BJ (cell line): ENCODE data around the gene CBX4. TPM values are rescaled to one million over a fixed set of nuclear protein-coding genes. Genes with fewer than 3 reads are reported as not detected.

Experiments
- CTCF ChIA-PET: fragments of 350-600 bp; formaldehyde crosslinking; extraction: SDS; loops from one replicate; lab custom pipeline; 2021; ENCODE audit warnings: antibody characterized with exemption, inconsistent platforms; lab: Yijun Ruan, JAX
- POLR2A ChIA-PET: fragments of 300-600 bp; sonication (Branson Sonifier 250); formaldehyde crosslinking; extraction: SDS; loops from one replicate; lab custom pipeline; 2021; ENCODE audit warnings: antibody characterized with exemption; lab: Charles Lee
- DNase-seq: peaks from one replicate; pipeline ENCODE4 v3.0.0-alpha.2; 2011; ENCODE audit warnings: low read depth
- H3K27me3 ChIP-seq: 2 replicates; pipeline ENCODE4 v1.6.0; 2011; ENCODE audit warnings: low read length; ENCODE audit not compliant: control insufficient read depth, insufficient read depth
- H3K36me3 ChIP-seq: 2 replicates; pipeline ENCODE4 v1.5.1; 2011; ENCODE audit warnings: low read length; ENCODE audit not compliant: control insufficient read depth, insufficient read depth
- H3K4me3 ChIP-seq: 2 replicates; pipeline ENCODE4 v1.5.1; 2011; ENCODE audit warnings: low read depth, mild to moderate bottlenecking, control low read depth, low read length
- CTCF ChIP-seq: IDR thresholded peaks from 2 replicates; pipeline ENCODE4 v1.5.1; 2011; ENCODE audit warnings: low read depth, mild to moderate bottlenecking, control low read depth, inconsistent platforms, low read length, moderate library complexity; ENCODE audit not compliant: insufficient read depth
- polyA plus RNA-seq: library from polyadenylated mRNA; depleted of rRNA; stranded (reverse); fragments of >200 nt; gene quantifications from 2 replicates; pipeline ENCODE4 v1.2.3, GENCODE V29; 2011

Gene CBX4
- polyA plus RNA-seq, 1 experiment: 10.4 TPM

GRCh38 chr17:79811011-79811867, 28.0 kb downstream of the CBX4 start:
- peak; percentile 54 for TF ChIP-seq CTCF
- peaks cover 72% of the 10 kb centered on the region for H3K27me3 ChIP-seq
- no peak overlapping the region for H3K4me3 ChIP-seq
- POLR2A ChIA-PET: interaction anchor here (0.5 kb wide), 1 partner anchor 26 kb away, joined by 3 read pairs; no protein-coding TSS in a partner anchor
- CTCF ChIA-PET: interaction anchor here (0.7 to 3.1 kb wide), 16 partner anchors 10 to 182 kb away, joined by 3 to 26 read pairs (median 4); partner anchors contain the start of genes CBX4 and CBX8
- no peak for DNase-seq
- no peaks in the 10 kb centered on the region for H3K36me3 ChIP-seq

DNA sequence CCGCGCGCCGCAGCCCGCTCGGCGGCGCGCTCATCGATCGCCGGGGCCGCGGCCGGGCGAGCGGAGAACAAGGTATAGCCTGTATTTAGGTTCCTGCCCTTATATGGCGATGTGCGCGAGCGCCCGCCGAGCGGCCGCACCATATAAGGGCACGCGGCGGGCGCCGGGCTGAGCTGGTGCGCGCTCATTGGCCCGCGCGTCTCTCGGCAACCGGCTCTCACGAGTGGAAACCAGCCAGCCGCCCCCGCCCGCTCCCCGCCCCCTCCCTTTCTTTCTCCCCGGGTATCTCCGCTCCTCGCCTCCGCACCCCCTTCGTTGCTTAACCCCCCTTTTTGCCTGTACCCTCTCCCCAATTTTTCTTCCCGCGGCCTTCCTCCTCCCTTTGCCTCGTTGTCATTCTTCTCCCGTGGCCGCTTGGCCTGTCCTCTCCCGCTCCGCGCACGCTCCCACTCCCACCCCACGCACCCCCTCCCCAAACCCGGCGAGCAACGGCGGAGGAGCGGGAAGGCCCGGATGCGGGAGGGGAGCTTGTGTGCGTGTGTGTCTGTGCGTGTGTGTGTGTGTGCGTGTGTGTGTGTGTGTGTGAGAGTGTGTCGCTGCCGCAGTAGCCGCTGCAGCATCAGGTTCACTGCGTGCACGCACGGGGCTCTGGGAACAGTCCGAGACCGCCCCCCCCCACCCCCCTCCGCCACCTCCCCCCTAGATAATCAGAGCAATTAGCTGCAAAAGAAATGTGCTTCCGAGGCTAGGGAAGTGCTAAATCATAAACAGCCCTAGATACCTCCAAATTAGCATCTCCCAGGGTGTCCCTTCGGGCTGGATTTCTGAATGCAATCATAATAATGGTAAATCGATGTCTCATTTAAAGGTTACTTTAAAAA, 28.9 kb downstream of the CBX4 start:
- DNase-seq: no peak
- Histone ChIP-seq H3K27me3 (peaks cover 74% of the 10 kb centered on the region), H3K36me3 (no peaks in the 10 kb centered on the region), H3K4me3 (no peak overlapping the region)
- ChIA-PET POLR2A (interaction anchor here (1.0 kb wide), 1 partner anchor 13 kb away, joined by 19 read pairs; the partner anchor contains the start of gene CBX8), CTCF (interaction anchor here (0.7 to 3.1 kb wide), 10 partner anchors 11 to 69 kb away, joined by 3 to 17 read pairs (median 5); no protein-coding TSS in a partner anchor)
- TF ChIP-seq CTCF: no peak

- Histone ChIP-seq H3K36me3 (no peaks in the 10 kb centered on the region), H3K4me3 (no peak overlapping the region), H3K27me3 (peaks cover 75% of the 10 kb centered on the region)
- ChIA-PET POLR2A (interaction anchor here (1.0 kb wide), 1 partner anchor 13 kb away, joined by 19 read pairs; the partner anchor contains the start of gene CBX8), CTCF (interaction anchor here (0.9 kb wide), 1 partner anchor 31 kb away, joined by 3 read pairs; no protein-coding TSS in a partner anchor)
- no peak for TF ChIP-seq CTCF
- no peak for DNase-seq
Measured at GRCh38 chr17:79809530-79810129, 29.6 kb downstream of the CBX4 start.

DNA sequence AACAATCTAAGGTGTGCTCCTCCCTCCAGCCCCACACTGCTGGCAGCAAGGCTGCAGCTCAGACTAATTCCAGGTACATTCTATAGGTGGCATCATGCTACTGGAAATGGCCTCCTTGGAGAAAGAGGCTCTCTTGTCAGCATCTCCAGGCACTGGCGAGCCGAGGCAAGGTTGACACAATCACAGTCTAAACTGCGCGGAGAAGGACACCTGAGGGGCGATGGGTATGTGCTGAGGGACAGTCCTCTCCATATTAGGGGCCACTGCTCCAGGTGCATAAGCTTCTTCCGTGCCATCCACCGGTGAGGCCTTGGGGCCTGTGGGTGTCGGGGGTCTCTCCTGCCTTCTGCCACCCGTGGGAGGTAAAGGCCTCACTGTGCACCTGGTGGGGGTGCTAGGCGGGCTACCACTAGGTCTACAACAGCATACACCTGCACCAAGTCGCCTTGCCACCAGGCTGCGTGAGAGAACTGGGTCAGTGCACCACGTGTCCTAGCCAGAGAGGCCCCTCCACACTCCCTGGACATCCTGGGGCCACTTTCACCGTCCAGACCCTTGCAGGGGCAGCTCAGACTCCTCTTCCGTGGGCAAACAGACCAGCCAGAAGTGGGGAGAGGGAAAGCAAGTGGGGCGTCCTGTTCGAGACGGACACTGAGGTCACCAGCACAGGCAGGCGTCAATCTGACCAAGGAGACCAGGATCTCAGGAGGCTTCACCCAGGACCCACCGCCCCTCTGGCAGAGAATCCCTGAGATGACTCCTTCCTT, 30.3 kb downstream of the CBX4 start:
- ChIA-PET POLR2A (no interaction called here), CTCF (interaction anchor here (1.2 to 2.0 kb wide), 3 partner anchors 19 to 183 kb away, joined by 3 to 6 read pairs (median 5); no protein-coding TSS in a partner anchor)
- H3K36me3 ChIP-seq: no peaks in the 10 kb centered on the region
- DNase-seq: no peak
- no peak overlapping the region for H3K4me3 ChIP-seq
- no peak for TF ChIP-seq CTCF
- peaks cover 76% of the 10 kb centered on the region for H3K27me3 ChIP-seq
